ENCODE measurements around the gene TENT5A. TPM values are rescaled to one million over a fixed set of nuclear protein-coding genes. Genes with fewer than 3 reads are reported as not detected.

TENT5A gene
- total and polyA plus RNA-seq, 8 donors: 3.7 to 54.0 (median 17.1) TPM

DNA sequence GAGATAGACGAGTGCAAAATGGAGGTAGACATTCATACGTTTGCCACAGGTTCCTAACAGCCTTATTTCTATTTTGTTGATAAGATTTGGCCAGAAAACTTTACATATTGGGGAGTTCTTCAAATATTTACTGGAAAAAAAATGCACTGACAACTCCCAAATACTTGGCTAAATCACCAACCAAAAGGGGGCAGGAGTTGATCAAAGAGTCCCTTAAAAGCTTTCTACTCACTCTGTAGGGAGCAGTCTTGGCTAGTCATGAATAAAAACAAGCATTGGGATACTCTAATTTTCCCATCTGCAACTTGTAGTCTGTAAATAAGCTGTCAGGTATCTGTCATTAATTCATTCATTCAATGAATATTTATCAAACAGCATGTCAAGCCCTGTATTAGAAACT lies 18.4 kb downstream of the TENT5A start:
- DNase-seq: no peak
- H3K27ac ChIP-seq: no peak overlapping the region
- intact Hi-C loops (cut with DNase I; ENCODE audit: low total_unique reads): no loop called here
- no peaks in the 10 kb centered on the region for H3K36me3 ChIP-seq
- H3K4me3 ChIP-seq: no peak overlapping the region
- H3K27me3 ChIP-seq: no peaks in the 10 kb centered on the region
- TF ChIP-seq POLR2AphosphoS5 (IDR thresholded peaks at IDR 0.05) (no peak), POLR2A (IDR thresholded peaks at IDR 0.05) (no peak), EP300 (IDR thresholded peaks at IDR 0.05) (no peak)
- TF ChIP-seq, protein P1, sequence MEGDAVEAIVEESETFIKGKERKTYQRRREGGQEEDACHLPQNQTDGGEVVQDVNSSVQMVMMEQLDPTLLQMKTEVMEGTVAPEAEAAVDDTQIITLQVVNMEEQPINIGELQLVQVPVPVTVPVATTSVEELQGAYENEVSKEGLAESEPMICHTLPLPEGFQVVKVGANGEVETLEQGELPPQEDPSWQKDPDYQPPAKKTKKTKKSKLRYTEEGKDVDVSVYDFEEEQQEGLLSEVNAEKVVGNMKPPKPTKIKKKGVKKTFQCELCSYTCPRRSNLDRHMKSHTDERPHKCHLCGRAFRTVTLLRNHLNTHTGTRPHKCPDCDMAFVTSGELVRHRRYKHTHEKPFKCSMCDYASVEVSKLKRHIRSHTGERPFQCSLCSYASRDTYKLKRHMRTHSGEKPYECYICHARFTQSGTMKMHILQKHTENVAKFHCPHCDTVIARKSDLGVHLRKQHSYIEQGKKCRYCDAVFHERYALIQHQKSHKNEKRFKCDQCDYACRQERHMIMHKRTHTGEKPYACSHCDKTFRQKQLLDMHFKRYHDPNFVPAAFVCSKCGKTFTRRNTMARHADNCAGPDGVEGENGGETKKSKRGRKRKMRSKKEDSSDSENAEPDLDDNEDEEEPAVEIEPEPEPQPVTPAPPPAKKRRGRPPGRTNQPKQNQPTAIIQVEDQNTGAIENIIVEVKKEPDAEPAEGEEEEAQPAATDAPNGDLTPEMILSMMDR (IDR thresholded peaks at IDR 0.05): no peak
- no peaks in the 10 kb centered on the region for H3K4me1 ChIP-seq
- peaks cover 0 to 10% (median 0%) of the 10 kb centered on the region in 4 donors for H3K9me3 ChIP-seq
- 61 to 91% (median 76%) methylated on average over 2 of the region's 2 CpGs for WGBS, 5 donors

DNA sequence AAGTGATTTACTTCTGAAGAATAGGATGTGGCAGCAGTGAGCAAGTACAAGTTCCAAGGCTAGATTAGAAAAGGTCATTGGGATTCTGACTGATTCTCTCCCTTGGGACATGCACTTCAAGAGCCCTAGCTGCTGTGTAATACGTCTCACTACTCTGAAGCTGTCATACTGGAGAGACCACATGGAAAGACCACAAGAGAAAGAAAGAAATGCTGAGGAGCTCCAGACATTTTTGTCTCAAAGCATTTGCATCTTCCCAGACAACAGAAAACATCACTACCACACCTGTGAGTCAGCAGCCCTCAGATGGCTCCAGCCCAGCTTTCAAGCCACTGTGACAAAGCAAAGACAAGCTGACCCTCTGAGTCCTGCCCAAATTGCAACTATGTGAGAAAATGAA lies 20.7 kb downstream of the TENT5A start:
- WGBS, 5 donors: 71 to 85% (median 76%) methylated on average over 1 of the region's 1 CpG

DNA sequence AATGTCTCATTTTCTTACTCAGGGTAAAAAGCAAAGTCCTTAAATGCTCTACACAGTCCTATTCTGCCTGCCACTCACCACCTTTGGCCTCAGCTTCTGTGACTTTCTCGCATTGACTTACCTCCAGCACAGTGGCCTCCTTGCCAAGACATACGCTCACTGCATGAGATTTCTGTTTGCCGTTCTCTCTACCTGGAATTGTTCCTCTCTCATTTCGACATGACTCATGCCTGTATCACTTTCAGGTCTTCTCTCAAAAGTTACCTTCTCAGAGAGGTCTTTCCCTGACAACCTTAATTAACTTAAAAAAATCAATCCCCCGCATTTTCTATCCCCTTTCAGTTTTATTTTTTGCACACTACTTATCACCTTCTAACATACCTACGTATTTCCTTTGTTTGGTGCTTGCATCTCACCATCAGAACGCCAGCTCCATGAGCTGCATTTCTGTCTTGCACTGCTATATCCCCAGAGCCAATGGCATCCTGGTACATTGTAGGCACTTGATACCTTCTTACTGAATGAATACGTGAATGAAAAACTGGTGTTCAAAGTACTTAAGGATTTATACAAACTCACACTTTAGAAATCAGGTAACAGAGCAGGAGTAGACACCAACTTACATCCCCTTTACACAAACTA lies 24.5 kb downstream of the TENT5A start:
- H3K9me3 ChIP-seq: no peaks in the 10 kb centered on the region
- 44 to 72% (median 55%) methylated on average over 8 of the region's 8 CpGs for WGBS, 5 donors
- intact Hi-C loops (cut with DNase I; ENCODE audit: low total_unique reads): no loop called here
- TF ChIP-seq EP300 (IDR thresholded peaks at IDR 0.05) (no peak), POLR2AphosphoS5 (IDR thresholded peaks at IDR 0.05) (peak in 1 of 3 donors; percentile 19)
- H3K4me3 ChIP-seq: no peak overlapping the region
- peak in 1 of 2 donors; percentile 70 for DNase-seq
- no peaks in the 10 kb centered on the region for H3K36me3 ChIP-seq
- no peaks in the 10 kb centered on the region for H3K4me1 ChIP-seq
- no peak overlapping the region for H3K27ac ChIP-seq
- H3K27me3 ChIP-seq: no peaks in the 10 kb centered on the region

More for the DNA sequence above, 20.7 kb downstream of the TENT5A start:
- TF ChIP-seq POLR2AphosphoS5 (IDR thresholded peaks at IDR 0.05): no peak
- no peak for TF ChIP-seq EP300 (IDR thresholded peaks at IDR 0.05)
- no peak for TF ChIP-seq POLR2A (IDR thresholded peaks at IDR 0.05)
- TF ChIP-seq, protein P1 (IDR thresholded peaks at IDR 0.05): no peak
- H3K4me3 ChIP-seq: no peak overlapping the region
- DNase-seq: no peak
- H3K27me3 ChIP-seq: no peaks in the 10 kb centered on the region
- no peak overlapping the region for H3K27ac ChIP-seq
- no peaks in the 10 kb centered on the region for H3K36me3 ChIP-seq
- peaks cover 0 to 10% (median 0%) of the 10 kb centered on the region in 4 donors for H3K9me3 ChIP-seq
- intact Hi-C loops (cut with DNase I; ENCODE audit: low total_unique reads): no loop called here
- no peaks in the 10 kb centered on the region for H3K4me1 ChIP-seq

DNA sequence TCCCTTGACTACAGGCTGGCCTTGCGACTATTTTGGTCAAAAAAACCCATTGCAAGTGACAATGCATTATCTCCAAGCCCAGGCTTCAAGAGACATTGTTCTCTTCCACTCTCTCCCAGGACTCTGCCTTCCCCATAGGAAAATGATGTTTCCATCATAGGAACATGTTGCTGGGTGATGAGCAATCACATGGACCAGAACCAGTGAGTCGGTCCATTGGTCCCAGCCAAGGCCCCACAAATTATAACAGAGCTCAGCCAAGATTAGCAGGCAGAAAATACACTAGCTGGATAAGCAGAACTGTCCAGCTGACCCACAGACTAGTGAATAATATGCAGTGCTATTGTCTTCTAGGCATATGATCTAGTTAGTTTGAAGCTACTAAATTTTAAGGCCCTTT lies 27.4 kb downstream of the TENT5A start:
- Histone ChIP-seq H3K27ac (no peak overlapping the region), H3K9me3 (no peaks in the 10 kb centered on the region), H3K27me3 (no peaks in the 10 kb centered on the region), H3K4me3 (no peak overlapping the region), H3K4me1 (no peaks in the 10 kb centered on the region), H3K36me3 (no peaks in the 10 kb centered on the region)
- TF ChIP-seq POLR2AphosphoS5 (IDR thresholded peaks at IDR 0.05) (no peak), EP300 (IDR thresholded peaks at IDR 0.05) (no peak), POLR2A (IDR thresholded peaks at IDR 0.05) (no peak)
- TF ChIP-seq, protein P1 (IDR thresholded peaks at IDR 0.05): no peak
- 77 to 91% (median 87%) methylated on average over 2 of the region's 2 CpGs for WGBS, 5 donors
- intact Hi-C loops (cut with DNase I; ENCODE audit: low total_unique reads): no loop called here
- DNase-seq: no peak

DNA sequence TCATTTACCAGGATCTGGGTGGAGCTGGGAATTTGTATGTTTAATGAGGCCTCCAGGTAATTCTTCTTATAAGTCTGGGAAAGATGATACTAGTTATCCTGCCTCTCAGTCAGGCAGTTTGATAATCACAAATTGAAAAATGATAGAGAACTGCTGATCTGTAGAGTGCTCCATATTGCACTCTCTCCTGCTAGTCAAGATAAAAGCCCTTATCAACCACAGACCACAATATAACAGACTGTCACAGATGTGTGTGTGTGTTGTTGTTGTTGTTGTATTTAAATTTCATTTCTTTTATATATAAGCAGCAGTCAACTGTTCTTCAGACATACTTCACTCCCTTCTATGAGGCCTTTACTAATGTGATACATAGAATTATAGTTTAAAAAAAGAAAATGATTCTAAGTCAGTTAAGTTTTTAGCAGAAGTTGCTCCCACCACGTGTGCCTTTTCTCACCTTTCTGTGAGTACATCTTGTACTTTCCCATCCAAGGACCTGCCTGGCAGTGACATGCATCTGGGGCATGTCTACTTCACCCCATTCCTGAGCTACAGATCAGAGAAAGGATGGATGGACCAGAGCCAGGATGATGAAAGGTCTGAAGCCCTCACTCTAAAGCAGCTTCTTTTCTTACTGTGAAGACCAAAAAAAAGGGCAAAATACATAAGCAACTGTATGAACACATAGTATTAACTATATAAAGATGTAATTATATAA lies 29.8 kb downstream of the TENT5A start:
- TF ChIP-seq, protein P1 (IDR thresholded peaks at IDR 0.05): no peak
- no peak for TF ChIP-seq POLR2AphosphoS5 (IDR thresholded peaks at IDR 0.05)
- TF ChIP-seq EP300 (IDR thresholded peaks at IDR 0.05): no peak
- TF ChIP-seq POLR2A (IDR thresholded peaks at IDR 0.05): no peak
- DNase-seq: no peak
- Histone ChIP-seq H3K27me3 (no peaks in the 10 kb centered on the region), H3K4me3 (no peak overlapping the region), H3K27ac (no peak overlapping the region), H3K9me3 (no peaks in the 10 kb centered on the region), H3K36me3 (no peaks in the 10 kb centered on the region), H3K4me1 (no peaks in the 10 kb centered on the region)
- WGBS, 5 donors: 73 to 84% (median 79%) methylated on average over 1 of the region's 1 CpG
- intact Hi-C loops (cut with DNase I; ENCODE audit: low total_unique reads): no loop called here

Measured in stomach (tissue), 9 donors.